SK-N-SH treated with all-trans-retinoic acid at 6 μM for 48 hours (cell line): ENCODE measurements around the gene CDYL.

Source experiments
- ARNTL ChIP-seq: fragments of 450-650 bp; formaldehyde crosslinking; IDR thresholded peaks from 2 replicates; pipeline ENCODE4 v1.5.0; 2020; ENCODE audit warnings: low read depth, mild to moderate bottlenecking, moderate library complexity, borderline replicate concordance
- CSDC2 ChIP-seq: fragments of 250-450 bp; sonication (Bioruptor Pico); IDR thresholded peaks from 2 replicates; pipeline ENCODE4 v1.5.0; 2020; ENCODE audit warnings: mild to moderate bottlenecking, moderate library complexity
- ESRRG ChIP-seq: fragments of 250-450 bp; sonication (Bioruptor Pico); IDR thresholded peaks from 2 replicates; pipeline ENCODE4 v1.6.1; 2021; ENCODE audit warnings: mild to moderate bottlenecking
- PPARA ChIP-seq: fragments of 250-450 bp; sonication (Bioruptor Pico); IDR thresholded peaks from 2 replicates; pipeline ENCODE4 v1.5.0; 2020; ENCODE audit warnings: mild to moderate bottlenecking, borderline replicate concordance
- RARB ChIP-seq: fragments of 250-450 bp; sonication (Bioruptor Pico); IDR thresholded peaks from 2 replicates; pipeline ENCODE4 v1.8.0; 2021; ENCODE audit warnings: mild to moderate bottlenecking, moderate library complexity
- SNAI2 ChIP-seq: fragments of 250-450 bp; sonication (Bioruptor Pico); IDR thresholded peaks from 2 replicates; pipeline ENCODE4 v1.5.0; 2020; ENCODE audit warnings: mild to moderate bottlenecking, moderate library complexity
- TCF4 ChIP-seq: fragments of 250-450 bp; sonication (Bioruptor Pico); IDR thresholded peaks from 2 replicates; pipeline ENCODE4 v1.8.0; 2021; ENCODE audit warnings: mild to moderate bottlenecking, moderate library complexity, borderline replicate concordance
- ZFP3 ChIP-seq: fragments of 250-450 bp; sonication (Bioruptor Pico); IDR thresholded peaks from 2 replicates; pipeline ENCODE4 v1.5.0; 2020; ENCODE audit warnings: mild to moderate bottlenecking, moderate library complexity
- ZFP30 ChIP-seq: fragments of 450-650 bp; formaldehyde crosslinking; IDR thresholded peaks from 2 replicates; pipeline ENCODE4 v1.5.0; 2022; ENCODE audit warnings: mild to moderate bottlenecking, moderate library complexity
- TF ChIP-seq, protein P1 (sequence below): fragments of 250-450 bp; sonication (Bioruptor Pico); IDR thresholded peaks from 2 replicates; pipeline ENCODE4 v1.5.0; 2020; ENCODE audit warnings: mild to moderate bottlenecking, moderate library complexity
- TF ChIP-seq, protein P2 (sequence below): fragments of 250-450 bp; sonication (Bioruptor Pico); IDR thresholded peaks from 2 replicates; pipeline ENCODE4 v1.8.0; 2020; ENCODE audit warnings: mild to moderate bottlenecking, moderate library complexity, borderline replicate concordance
- TF ChIP-seq, protein P3 (sequence below): fragments of 250-450 bp; sonication (Bioruptor Pico); IDR thresholded peaks from 2 replicates; pipeline ENCODE4 v1.8.0; 2021; ENCODE audit warnings: low read depth, mild to moderate bottlenecking, moderate library complexity, borderline replicate concordance
- TF ChIP-seq, protein P4 (sequence below): fragments of 250-450 bp; sonication (Bioruptor Pico); IDR thresholded peaks from 2 replicates; pipeline ENCODE4 v1.5.1; 2021; ENCODE audit warnings: mild to moderate bottlenecking, moderate library complexity
- TF ChIP-seq, protein P5 (sequence below): fragments of 250-450 bp; sonication (Bioruptor Pico); IDR thresholded peaks from 2 replicates; pipeline ENCODE4 v1.5.1; 2020; ENCODE audit warnings: low read depth, mild to moderate bottlenecking, moderate library complexity

DNA sequence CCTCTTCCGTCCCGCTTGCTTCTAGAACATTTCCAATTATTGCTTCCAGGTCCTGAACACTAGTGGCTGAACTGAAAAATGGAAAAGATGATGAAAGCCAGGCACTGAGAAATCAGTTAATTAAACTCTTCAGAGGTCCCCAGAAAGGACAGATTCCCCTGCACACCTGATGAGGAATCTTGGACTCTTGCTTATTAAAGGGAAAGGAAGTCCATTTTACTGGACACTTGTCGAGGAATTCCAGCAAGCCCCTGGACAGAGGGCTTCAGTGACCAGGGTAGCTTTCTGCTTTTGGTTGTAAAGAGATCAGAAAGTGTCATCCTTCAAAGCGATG lies 47.8 kb upstream of the CDYL start:
- TF ChIP-seq ARNTL (CRISPR knock-in tag) (no peak), ESRRG (CRISPR knock-in tag) (no peak), CSDC2 (no peak), ZFP30 (CRISPR knock-in tag) (no peak), ZFP3 (CRISPR knock-in tag) (no peak), TCF4 (CRISPR knock-in tag) (no peak), RARB (CRISPR knock-in tag) (no peak), PPARA (CRISPR knock-in tag) (no peak), SNAI2 (CRISPR knock-in tag) (no peak)
- TF ChIP-seq, protein P1, sequence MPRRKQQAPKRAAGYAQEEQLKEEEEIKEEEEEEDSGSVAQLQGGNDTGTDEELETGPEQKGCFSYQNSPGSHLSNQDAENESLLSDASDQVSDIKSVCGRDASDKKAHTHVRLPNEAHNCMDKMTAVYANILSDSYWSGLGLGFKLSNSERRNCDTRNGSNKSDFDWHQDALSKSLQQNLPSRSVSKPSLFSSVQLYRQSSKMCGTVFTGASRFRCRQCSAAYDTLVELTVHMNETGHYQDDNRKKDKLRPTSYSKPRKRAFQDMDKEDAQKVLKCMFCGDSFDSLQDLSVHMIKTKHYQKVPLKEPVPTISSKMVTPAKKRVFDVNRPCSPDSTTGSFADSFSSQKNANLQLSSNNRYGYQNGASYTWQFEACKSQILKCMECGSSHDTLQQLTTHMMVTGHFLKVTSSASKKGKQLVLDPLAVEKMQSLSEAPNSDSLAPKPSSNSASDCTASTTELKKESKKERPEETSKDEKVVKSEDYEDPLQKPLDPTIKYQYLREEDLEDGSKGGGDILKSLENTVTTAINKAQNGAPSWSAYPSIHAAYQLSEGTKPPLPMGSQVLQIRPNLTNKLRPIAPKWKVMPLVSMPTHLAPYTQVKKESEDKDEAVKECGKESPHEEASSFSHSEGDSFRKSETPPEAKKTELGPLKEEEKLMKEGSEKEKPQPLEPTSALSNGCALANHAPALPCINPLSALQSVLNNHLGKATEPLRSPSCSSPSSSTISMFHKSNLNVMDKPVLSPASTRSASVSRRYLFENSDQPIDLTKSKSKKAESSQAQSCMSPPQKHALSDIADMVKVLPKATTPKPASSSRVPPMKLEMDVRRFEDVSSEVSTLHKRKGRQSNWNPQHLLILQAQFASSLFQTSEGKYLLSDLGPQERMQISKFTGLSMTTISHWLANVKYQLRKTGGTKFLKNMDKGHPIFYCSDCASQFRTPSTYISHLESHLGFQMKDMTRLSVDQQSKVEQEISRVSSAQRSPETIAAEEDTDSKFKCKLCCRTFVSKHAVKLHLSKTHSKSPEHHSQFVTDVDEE = no peak
- TF ChIP-seq, protein P2, sequence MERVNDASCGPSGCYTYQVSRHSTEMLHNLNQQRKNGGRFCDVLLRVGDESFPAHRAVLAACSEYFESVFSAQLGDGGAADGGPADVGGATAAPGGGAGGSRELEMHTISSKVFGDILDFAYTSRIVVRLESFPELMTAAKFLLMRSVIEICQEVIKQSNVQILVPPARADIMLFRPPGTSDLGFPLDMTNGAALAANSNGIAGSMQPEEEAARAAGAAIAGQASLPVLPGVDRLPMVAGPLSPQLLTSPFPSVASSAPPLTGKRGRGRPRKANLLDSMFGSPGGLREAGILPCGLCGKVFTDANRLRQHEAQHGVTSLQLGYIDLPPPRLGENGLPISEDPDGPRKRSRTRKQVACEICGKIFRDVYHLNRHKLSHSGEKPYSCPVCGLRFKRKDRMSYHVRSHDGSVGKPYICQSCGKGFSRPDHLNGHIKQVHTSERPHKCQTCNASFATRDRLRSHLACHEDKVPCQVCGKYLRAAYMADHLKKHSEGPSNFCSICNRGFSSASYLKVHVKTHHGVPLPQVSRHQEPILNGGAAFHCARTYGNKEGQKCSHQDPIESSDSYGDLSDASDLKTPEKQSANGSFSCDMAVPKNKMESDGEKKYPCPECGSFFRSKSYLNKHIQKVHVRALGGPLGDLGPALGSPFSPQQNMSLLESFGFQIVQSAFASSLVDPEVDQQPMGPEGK = no peak
- TF ChIP-seq, protein P3, sequence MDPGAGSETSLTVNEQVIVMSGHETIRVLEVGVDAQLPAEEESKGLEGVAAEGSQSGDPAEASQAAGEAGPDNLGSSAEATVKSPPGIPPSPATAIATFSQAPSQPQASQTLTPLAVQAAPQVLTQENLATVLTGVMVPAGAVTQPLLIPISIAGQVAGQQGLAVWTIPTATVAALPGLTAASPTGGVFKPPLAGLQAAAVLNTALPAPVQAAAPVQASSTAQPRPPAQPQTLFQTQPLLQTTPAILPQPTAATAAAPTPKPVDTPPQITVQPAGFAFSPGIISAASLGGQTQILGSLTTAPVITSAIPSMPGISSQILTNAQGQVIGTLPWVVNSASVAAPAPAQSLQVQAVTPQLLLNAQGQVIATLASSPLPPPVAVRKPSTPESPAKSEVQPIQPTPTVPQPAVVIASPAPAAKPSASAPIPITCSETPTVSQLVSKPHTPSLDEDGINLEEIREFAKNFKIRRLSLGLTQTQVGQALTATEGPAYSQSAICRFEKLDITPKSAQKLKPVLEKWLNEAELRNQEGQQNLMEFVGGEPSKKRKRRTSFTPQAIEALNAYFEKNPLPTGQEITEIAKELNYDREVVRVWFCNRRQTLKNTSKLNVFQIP (CRISPR knock-in tag) = no peak
- TF ChIP-seq, protein P4, sequence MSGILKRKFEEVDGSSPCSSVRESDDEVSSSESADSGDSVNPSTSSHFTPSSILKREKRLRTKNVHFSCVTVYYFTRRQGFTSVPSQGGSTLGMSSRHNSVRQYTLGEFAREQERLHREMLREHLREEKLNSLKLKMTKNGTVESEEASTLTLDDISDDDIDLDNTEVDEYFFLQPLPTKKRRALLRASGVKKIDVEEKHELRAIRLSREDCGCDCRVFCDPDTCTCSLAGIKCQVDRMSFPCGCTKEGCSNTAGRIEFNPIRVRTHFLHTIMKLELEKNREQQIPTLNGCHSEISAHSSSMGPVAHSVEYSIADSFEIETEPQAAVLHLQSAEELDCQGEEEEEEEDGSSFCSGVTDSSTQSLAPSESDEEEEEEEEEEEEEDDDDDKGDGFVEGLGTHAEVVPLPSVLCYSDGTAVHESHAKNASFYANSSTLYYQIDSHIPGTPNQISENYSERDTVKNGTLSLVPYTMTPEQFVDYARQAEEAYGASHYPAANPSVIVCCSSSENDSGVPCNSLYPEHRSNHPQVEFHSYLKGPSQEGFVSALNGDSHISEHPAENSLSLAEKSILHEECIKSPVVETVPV = no peak
- TF ChIP-seq, protein P5, sequence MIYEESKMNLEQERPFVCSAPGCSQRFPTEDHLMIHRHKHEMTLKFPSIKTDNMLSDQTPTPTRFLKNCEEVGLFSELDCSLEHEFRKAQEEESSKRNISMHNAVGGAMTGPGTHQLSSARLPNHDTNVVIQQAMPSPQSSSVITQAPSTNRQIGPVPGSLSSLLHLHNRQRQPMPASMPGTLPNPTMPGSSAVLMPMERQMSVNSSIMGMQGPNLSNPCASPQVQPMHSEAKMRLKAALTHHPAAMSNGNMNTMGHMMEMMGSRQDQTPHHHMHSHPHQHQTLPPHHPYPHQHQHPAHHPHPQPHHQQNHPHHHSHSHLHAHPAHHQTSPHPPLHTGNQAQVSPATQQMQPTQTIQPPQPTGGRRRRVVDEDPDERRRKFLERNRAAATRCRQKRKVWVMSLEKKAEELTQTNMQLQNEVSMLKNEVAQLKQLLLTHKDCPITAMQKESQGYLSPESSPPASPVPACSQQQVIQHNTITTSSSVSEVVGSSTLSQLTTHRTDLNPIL (CRISPR knock-in tag) = no peak
